ENCODE data around the gene SYMPK. TPM values are rescaled to one million over a fixed set of nuclear protein-coding genes. Genes with fewer than 3 reads are reported as not detected.

Gene SYMPK
- total and polyA plus RNA-seq, 8 donors = 32.2 to 420 (median 79.8) TPM

DNA sequence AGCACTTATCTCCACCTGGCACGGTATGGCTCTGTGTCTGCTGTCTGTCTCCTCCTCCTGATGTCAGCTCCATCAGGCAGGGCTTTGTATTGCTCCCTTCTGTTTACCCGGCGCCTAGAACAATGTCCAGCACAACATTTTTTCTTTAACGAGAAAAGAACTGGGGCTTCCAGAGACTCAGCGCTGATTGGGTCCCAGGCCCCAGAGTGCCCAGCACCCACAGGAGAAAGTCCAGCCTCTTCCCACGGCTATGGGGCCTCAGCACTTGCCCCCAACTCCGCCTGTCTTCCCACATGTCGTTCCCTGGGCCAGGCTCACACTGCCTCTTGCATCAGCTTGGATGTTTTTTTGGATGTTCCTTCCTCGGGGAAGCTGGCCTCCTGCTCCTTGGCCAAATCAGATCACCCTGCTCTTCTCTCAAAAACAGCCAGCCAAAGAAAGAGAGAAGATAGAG, 32.6 kb upstream of the SYMPK start:
- TF ChIP-seq, protein P1, sequence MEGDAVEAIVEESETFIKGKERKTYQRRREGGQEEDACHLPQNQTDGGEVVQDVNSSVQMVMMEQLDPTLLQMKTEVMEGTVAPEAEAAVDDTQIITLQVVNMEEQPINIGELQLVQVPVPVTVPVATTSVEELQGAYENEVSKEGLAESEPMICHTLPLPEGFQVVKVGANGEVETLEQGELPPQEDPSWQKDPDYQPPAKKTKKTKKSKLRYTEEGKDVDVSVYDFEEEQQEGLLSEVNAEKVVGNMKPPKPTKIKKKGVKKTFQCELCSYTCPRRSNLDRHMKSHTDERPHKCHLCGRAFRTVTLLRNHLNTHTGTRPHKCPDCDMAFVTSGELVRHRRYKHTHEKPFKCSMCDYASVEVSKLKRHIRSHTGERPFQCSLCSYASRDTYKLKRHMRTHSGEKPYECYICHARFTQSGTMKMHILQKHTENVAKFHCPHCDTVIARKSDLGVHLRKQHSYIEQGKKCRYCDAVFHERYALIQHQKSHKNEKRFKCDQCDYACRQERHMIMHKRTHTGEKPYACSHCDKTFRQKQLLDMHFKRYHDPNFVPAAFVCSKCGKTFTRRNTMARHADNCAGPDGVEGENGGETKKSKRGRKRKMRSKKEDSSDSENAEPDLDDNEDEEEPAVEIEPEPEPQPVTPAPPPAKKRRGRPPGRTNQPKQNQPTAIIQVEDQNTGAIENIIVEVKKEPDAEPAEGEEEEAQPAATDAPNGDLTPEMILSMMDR (IDR thresholded peaks at IDR 0.05) = no peak
- TF ChIP-seq POLR2AphosphoS5 (IDR thresholded peaks at IDR 0.05) (no peak), EP300 (IDR thresholded peaks at IDR 0.05) (no peak)
- 82 to 88% (median 84%) methylated on average over 9 of the region's 9 CpGs for WGBS, 5 donors
- H3K27me3 ChIP-seq = no peaks in the 10 kb centered on the region
- DNase-seq = no peak
- H3K36me3 ChIP-seq = peaks cover 30 to 78% (median 58%) of the 10 kb centered on the region in 4 donors
- H3K9me3 ChIP-seq = no peaks in the 10 kb centered on the region
- H3K4me1 ChIP-seq = peaks cover under 1 to 9% (median 4%) of the 10 kb centered on the region in 4 donors
- no peak overlapping the region for H3K4me3 ChIP-seq
- intact Hi-C loops (cut with DNase I; ENCODE audit: low total_unique reads) = no loop called here
- H3K27ac ChIP-seq = no peak overlapping the region

DNA sequence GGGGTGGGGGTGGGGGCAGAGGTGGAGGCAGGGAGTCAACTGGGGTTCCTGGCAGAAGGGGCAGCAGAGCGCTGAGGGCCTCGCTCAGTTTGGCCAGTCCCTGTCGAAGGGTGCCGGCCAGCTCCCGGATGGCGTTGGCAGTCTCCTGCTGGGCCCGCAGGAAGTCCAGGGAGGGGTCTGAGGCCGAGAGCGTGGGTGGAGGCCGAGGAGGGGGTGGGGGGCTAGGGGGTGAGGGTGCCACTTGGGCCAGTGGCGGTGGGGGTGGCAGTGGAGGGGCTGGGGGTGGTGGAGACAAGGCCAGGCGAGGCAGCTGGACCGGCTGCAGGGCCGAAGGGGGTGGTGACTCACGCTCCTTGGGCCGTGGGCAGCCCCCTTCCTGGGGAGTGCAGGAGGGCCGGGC, 27.9 kb upstream of the SYMPK start:
- Histone ChIP-seq H3K4me1 (peaks cover 0 to 12% (median 11%) of the 10 kb centered on the region in 4 donors), H3K4me3 (no peak overlapping the region), H3K9me3 (no peaks in the 10 kb centered on the region), H3K27ac (no peak overlapping the region), H3K27me3 (no peaks in the 10 kb centered on the region), H3K36me3 (peaks cover 4 to 51% (median 32%) of the 10 kb centered on the region in 4 donors)
- WGBS, 5 donors = 83 to 92% (median 87%) methylated on average over 2 to 17 of the region's 17 CpGs
- DNase-seq = no peak
- no peak for TF ChIP-seq POLR2A (IDR thresholded peaks at IDR 0.05)
- TF ChIP-seq POLR2AphosphoS5 (IDR thresholded peaks at IDR 0.05) = no peak
- TF ChIP-seq, protein P1 (IDR thresholded peaks at IDR 0.05) = no peak
- TF ChIP-seq EP300 (IDR thresholded peaks at IDR 0.05) = no peak
- intact Hi-C loops (cut with DNase I; ENCODE audit: low total_unique reads) = no loop called here

DNA sequence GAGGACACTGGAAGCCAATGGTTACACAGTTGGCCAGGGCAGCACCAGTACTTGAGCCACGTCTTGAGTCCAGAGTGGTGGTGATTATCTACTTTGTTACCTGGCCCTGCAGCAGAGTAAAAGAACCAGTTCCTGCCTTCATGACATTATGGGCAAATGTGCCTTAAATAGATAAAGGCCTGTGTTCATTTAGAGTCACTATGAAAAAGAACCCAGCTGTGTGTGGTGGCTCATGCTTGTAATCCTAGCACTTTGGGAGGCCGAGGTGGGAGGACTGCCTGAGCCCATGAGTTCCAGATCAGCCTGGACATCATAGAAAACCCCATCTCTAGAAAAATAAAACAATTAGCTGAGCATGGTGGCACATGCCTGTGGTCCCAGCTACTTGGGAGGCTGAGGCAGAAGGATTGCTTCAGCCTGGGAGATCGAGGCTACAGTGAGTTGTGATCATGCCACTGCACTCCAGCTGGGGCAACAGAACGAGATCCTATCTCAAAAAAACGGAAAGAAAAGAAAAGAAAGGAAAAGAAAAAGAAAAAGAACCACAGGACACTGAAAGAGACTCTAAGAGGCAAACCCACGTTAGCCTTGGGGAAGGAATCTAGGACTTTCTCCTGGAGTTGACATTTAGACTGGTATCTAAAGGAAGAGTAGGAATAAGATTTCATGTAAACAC, 26.4 kb upstream of the SYMPK start:
- H3K4me1 ChIP-seq = peaks cover 10 to 24% (median 24%) of the 10 kb centered on the region in 4 donors
- intact Hi-C loops (cut with DNase I; ENCODE audit: low total_unique reads) = no loop called here
- TF ChIP-seq POLR2AphosphoS5 (IDR thresholded peaks at IDR 0.05) = no peak
- TF ChIP-seq POLR2A (IDR thresholded peaks at IDR 0.05) = no peak
- TF ChIP-seq, protein P1 (IDR thresholded peaks at IDR 0.05) = no peak
- no peak for TF ChIP-seq EP300 (IDR thresholded peaks at IDR 0.05)
- peaks cover 0 to 40% (median 22%) of the 10 kb centered on the region in 4 donors for H3K36me3 ChIP-seq
- WGBS, 5 donors = 57 to 65% (median 62%) methylated on average over 6 of the region's 6 CpGs
- no peak overlapping the region for H3K4me3 ChIP-seq
- H3K27ac ChIP-seq = no peak overlapping the region
- no peaks in the 10 kb centered on the region for H3K27me3 ChIP-seq
- H3K9me3 ChIP-seq = no peaks in the 10 kb centered on the region
- DNase-seq = no peak

DNA sequence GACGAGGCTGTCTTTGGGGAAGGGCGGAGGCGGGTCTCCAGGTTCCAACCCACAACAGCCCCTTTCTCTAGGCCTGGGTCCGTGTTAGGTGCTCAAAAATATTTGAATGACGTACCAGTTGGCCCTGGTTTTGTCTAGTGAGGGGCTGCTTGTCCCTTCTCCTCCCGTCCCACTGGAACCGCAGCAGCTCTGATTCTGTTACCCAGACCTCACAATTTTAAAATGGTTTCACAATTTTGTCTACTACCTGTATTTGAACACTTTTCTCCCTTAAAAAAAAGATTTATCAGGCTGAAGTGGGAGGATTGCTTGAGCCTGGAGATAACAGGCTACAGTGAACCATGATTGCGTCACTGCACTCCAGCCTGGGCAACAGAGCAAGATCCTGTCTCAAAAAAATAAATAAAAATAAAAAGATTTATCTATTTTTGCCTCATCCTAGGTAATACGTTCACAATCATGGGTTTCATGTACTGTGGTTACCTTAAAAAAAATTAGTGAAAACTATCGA, 24.3 kb upstream of the SYMPK start:
- Histone ChIP-seq H3K27me3 (no peaks in the 10 kb centered on the region), H3K4me3 (peak overlapping the region; percentile 70 to 80 (median 76)), H3K9me3 (no peaks in the 10 kb centered on the region), H3K4me1 (peaks cover 30 to 45% (median 44%) of the 10 kb centered on the region in 4 donors), H3K36me3 (peaks cover 0 to 37% (median 26%) of the 10 kb centered on the region in 4 donors), H3K27ac (peak overlapping the region; percentile 74 to 96 (median 93))
- WGBS, 5 donors = 34 to 48% (median 36%) methylated on average over 10 of the region's 10 CpGs
- intact Hi-C loops (cut with DNase I; ENCODE audit: low total_unique reads) = no loop called here
- DNase-seq = no peak
- no peak for TF ChIP-seq EP300 (IDR thresholded peaks at IDR 0.05)
- TF ChIP-seq, protein P1 (IDR thresholded peaks at IDR 0.05) = no peak
- TF ChIP-seq POLR2A (IDR thresholded peaks at IDR 0.05) = no peak
- no peak for TF ChIP-seq POLR2AphosphoS5 (IDR thresholded peaks at IDR 0.05)
